Measurements from ENCODE around the gene ETFA.

- TF ChIP-seq CTCF (IDR thresholded peaks at IDR 0.05): no peak
- no peak for TF ChIP-seq POLR2A (IDR thresholded peaks at IDR 0.05)
Observed at GRCh38 chr15:76189106-76189505, 122.2 kb downstream of the ETFA start.
